Measurements from ENCODE around the gene FLCN.
"Not testable (repeated sequence)": the region's sequence is repeated elsewhere in the genome, so short reads cannot be mapped to it uniquely, and the experiment has no call there.

FLCN gene

DNA sequence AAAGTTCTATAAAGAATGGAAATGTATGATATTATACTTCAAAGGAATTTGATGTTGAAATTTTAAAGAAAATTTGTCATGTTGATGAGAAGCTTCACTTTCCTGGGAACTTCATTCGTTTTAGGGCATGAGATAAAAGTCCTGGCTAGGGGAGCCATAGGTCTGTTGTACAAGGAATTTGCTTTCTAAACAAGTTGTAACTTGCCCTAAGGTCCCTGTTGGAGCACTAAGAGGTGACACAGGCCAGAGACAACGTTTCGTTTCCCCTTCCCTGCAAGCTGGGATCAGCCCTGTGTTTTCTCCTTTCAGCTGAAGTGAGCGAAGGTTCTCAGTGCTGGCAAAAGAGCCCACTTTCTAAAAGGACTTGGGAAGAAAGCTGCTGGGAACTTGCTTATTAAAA, 47.4 kb downstream of the FLCN start:
- TF ChIP-seq, protein P1, sequence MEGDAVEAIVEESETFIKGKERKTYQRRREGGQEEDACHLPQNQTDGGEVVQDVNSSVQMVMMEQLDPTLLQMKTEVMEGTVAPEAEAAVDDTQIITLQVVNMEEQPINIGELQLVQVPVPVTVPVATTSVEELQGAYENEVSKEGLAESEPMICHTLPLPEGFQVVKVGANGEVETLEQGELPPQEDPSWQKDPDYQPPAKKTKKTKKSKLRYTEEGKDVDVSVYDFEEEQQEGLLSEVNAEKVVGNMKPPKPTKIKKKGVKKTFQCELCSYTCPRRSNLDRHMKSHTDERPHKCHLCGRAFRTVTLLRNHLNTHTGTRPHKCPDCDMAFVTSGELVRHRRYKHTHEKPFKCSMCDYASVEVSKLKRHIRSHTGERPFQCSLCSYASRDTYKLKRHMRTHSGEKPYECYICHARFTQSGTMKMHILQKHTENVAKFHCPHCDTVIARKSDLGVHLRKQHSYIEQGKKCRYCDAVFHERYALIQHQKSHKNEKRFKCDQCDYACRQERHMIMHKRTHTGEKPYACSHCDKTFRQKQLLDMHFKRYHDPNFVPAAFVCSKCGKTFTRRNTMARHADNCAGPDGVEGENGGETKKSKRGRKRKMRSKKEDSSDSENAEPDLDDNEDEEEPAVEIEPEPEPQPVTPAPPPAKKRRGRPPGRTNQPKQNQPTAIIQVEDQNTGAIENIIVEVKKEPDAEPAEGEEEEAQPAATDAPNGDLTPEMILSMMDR (conservative IDR thresholded peaks at IDR 0.05; ENCODE audit: low read depth): no peak
- peak overlapping the region; percentile 39 for H3K27ac ChIP-seq
- ChIA-PET POLR2A (ENCODE audit: low non-redundant PET) (no interaction called here), CTCF (interaction anchor here (0.7 kb wide), 1 partner anchor 24 kb away, joined by 5 read pairs; no protein-coding TSS in a partner anchor)
- DNase-seq (ENCODE audit: low spot score): no peak

- ChIA-PET CTCF (interaction anchor here (0.6 kb wide), 2 partner anchors 748 to 935 kb away, joined by 3 read pairs; no protein-coding TSS in a partner anchor), POLR2A (ENCODE audit: low non-redundant PET) (no interaction called here)
Observed at GRCh38 chr17:17188586-17188985, 48.4 kb downstream of the FLCN start.

DNA sequence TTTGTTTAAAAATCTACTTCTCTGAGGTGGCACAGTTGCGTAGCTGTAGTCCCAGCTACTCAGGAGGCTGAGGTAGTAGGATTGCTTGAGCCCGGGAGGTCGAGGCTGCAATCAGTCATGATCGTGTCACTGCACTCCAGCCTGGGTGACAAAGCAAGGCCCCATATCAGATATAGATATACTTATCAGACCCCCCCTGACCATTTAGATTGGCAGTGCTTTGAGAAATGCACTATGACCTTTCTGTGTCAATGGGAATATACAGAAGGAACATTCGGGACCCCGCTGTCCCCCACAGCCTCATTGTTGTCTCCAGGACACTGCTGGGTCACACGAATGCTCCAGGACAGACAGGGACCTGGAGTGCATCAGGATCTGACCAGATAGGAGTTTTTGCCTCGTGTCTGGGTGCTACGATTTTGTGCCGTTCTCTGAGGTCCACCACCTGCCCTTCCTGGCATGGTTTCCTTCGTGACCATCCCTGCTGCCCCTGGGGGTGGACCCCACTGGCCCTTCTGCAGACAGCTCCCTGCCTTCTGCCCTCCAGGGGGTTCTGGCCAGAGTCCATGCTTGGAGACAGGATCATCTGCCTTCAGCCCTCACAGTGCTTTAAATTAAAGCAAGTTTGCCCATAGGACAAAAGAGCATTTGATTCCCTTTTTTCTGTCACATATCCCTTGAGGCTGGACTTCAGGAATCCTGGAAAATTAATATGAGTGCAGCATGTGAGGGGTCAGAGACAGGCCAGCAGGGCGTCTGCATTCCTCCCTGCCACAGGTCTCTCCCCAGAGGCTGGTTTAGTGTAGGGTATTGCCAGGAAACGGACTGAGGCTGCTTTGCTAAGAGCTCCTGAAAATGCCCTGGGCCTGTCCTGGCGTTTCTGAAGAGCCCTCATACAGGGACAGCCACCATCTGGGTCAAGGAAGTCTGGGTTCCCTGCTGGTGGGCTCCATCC, 50.1 kb downstream of the FLCN start:
- DNase-seq (ENCODE audit: low spot score): no peak
- peak overlapping the region; percentile 50 for H3K27ac ChIP-seq
- POLR2A ChIA-PET (ENCODE audit: low non-redundant PET): no interaction called here
- CTCF ChIA-PET: interaction anchor here (0.6 kb wide), 1 partner anchor 17 kb away, joined by 4 read pairs; no protein-coding TSS in a partner anchor
- TF ChIP-seq, protein P1 (conservative IDR thresholded peaks at IDR 0.05; ENCODE audit: low read depth): no peak

More at GRCh38 chr17:17188586-17188985, 48.4 kb downstream of the FLCN start:
- no peak for DNase-seq (ENCODE audit: low spot score)
- TF ChIP-seq, protein P1 (conservative IDR thresholded peaks at IDR 0.05; ENCODE audit: low read depth): no peak
- H3K27ac ChIP-seq: peak overlapping the region; percentile 15

- POLR2A ChIA-PET (ENCODE audit: low non-redundant PET): no interaction called here
Observed at GRCh38 chr17:17186051-17186450, 50.9 kb downstream of the FLCN start.

DNA sequence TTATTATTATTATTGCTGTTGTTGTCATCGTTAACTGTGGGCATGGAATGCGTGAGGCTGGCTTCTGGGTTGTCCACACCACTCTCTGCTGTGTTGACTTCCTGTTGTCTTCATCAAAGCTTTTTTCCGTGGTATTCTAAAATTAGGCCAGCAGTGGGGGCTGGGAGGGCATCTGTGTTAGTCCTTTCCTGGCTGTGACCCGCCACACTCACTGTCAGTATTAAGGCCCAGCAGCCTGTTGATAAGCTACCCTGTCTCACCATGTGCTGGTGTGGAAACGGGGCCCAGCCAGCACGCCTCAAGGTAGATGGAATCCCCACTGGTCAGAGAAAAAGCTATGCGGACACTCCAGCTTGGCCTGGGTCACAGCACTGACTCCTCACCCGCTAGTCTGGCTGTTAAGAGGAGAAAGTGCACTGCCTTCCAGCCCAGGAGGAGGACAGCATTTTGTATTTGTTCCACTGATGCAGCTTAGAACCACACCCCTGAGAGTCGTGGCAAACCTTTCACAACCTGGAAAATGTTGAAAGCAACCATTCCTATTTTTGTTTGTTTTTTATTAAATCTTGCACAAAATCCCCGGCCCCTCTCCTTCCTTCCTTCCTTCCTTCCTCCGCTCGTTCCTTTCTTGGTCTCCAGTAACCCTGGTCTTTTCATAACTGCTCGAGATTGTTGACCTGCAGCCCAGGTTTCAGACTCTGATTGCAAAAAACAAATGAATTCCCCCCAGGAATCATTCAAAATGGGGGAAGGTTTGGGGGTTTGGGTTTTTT, 51.8 kb downstream of the FLCN start:
- CTCF ChIA-PET; DNase-seq (ENCODE audit: low spot score): not testable (repeated sequence)

More at GRCh38 chr17:17186051-17186450, 50.9 kb downstream of the FLCN start:
- TF ChIP-seq, protein P1 (conservative IDR thresholded peaks at IDR 0.05; ENCODE audit: low read depth): no peak
- CTCF ChIA-PET: no interaction called here
- peak overlapping the region; percentile 50 for H3K27ac ChIP-seq
- DNase-seq (ENCODE audit: low spot score): peak; percentile 68

DNA sequence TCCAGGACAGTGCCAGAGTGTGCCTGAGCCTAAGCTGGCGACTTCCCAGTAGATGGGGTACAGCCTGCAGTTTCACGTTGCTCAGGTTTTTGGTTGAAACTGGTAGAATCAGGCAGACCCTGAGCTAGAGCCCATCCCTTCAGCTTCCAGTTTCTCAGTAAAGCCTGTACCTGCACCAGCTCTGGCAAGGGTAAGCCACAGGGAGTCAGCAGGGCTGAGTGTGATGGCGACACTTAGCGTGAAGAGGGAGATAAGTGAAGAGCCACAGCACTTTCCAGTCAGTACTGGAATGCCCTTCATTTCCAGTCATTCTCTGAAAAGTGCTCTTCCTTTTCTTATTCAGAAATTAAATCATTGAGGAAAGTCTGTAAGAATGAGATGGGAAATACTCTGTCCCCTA, 53.2 kb downstream of the FLCN start:
- H3K27ac ChIP-seq: peak overlapping the region; percentile 32
- DNase-seq (ENCODE audit: low spot score): no peak
- ChIA-PET CTCF (interaction anchor here (0.6 to 0.7 kb wide), 2 partner anchors 17 to 347 kb away, joined by 5 to 6 read pairs; no protein-coding TSS in a partner anchor), POLR2A (ENCODE audit: low non-redundant PET) (no interaction called here)
- TF ChIP-seq, protein P1 (conservative IDR thresholded peaks at IDR 0.05; ENCODE audit: low read depth): no peak

More for the DNA sequence above, 51.8 kb downstream of the FLCN start:
- 0 out of 2 replicates have a peak overlapping the region, but pooled peaks have one; percentile 32 for H3K27ac ChIP-seq
- POLR2A ChIA-PET (ENCODE audit: low non-redundant PET): not testable (repeated sequence)
